ENCODE data around the gene SRSF10. TPM values are rescaled to one million over a fixed set of nuclear protein-coding genes. Genes with fewer than 3 reads are reported as not detected.

Gene SRSF10
- polyA plus RNA-seq, 1 donor (not counting 4 experiments of a cell fraction or from before 2014, with no cell fraction given): 116 TPM

DNA sequence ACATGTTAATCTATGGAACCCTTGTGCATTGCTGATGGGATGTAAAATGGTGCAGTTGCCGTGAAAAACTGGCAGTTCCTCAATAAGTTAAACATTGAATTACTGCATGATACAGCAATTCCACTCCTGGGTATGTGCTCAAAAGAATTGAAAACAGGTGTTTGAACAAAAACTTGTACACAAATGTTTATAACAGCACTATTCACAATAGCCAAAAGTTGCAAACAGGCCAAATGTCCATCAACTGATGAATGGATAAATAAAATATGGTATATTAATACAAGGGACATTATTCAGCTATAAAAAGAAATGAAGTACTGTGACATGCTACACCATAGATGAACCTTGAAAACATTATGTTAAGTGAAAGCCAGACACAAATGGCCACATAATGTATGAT lies 17.7 kb upstream of the SRSF10 start:
- no peaks in the 10 kb centered on the region for H3K79me2 ChIP-seq (ENCODE audit: control insufficient read depth, insufficient read depth, low read length)
- H3K27me3 ChIP-seq (ENCODE audit: control insufficient read depth, extremely low read depth, insufficient read depth, low read length): no peaks in the 10 kb centered on the region

DNA sequence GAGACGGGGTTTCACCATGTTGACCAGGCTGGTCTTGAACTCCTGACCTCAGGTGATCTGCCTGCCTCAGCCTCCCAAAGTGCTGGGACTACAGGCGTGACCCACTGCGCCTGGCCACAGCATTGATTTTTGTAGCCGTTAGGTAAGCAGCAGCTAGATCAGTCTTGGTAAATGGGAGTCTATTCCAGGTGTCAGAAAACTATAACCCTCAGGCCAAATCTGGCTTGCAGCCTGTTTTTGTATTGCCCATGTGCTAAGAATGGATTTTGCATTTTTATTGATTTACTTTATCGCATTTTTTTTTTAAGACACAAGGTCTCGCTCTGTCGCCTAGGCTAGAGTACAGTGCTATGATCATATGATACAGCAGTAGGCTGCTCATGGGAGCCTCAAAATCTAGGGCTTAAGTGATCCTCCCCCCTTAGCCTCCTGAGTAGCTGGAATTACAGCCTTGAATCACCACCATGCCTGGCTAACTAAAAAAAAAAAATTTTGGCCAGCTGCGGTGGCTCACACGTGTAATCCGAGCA lies 16.6 kb upstream of the SRSF10 start:
- Histone ChIP-seq H3K79me2 (ENCODE audit: control insufficient read depth, insufficient read depth, low read length) (no peaks in the 10 kb centered on the region), H3K9me1 (ENCODE audit: control insufficient read depth, extremely low read depth, insufficient read depth, low read length) (no peaks in the 10 kb centered on the region), H3K27ac (ENCODE audit: control insufficient read depth, insufficient read depth, low read length) (no peak overlapping the region), H2AFZ (ENCODE audit: control insufficient read depth, low read length) (no peak overlapping the region), H3K4me2 (ENCODE audit: control insufficient read depth, extremely low read depth, insufficient read depth, low read depth, low read length) (no peak overlapping the region), H3K27me3 (ENCODE audit: control insufficient read depth, extremely low read depth, insufficient read depth, low read length) (no peaks in the 10 kb centered on the region), H3K4me1 (ENCODE audit: control insufficient read depth, extremely low read depth, insufficient read depth, low read length) (no peaks in the 10 kb centered on the region), H3K36me3 (ENCODE audit: control insufficient read depth in 2 of 2, extremely low read depth in 1 of 2, insufficient read depth in 2 of 2, low read length in 2 of 2) (no peaks in the 10 kb centered on the region), H3K4me3 (ENCODE audit: control insufficient read depth in 2 of 3, extremely low read depth in 1 of 3, insufficient read depth in 2 of 3, low read depth in 1 of 3, low read length in 3 of 3) (no peak overlapping the region), H4K20me1 (ENCODE audit: control insufficient read depth, extremely low read depth, insufficient read depth, low read length) (no peaks in the 10 kb centered on the region), H3K9me3 (ENCODE audit: control insufficient read depth, low read depth, low read length) (no peaks in the 10 kb centered on the region), H3K9ac (ENCODE audit: control insufficient read depth, extremely low read depth, insufficient read depth, low read length) (no peak overlapping the region)
- FAIRE-seq (no peak), DNase-seq (ENCODE audit: low read depth, low spot score) (no peak)
- TF ChIP-seq, protein P1, sequence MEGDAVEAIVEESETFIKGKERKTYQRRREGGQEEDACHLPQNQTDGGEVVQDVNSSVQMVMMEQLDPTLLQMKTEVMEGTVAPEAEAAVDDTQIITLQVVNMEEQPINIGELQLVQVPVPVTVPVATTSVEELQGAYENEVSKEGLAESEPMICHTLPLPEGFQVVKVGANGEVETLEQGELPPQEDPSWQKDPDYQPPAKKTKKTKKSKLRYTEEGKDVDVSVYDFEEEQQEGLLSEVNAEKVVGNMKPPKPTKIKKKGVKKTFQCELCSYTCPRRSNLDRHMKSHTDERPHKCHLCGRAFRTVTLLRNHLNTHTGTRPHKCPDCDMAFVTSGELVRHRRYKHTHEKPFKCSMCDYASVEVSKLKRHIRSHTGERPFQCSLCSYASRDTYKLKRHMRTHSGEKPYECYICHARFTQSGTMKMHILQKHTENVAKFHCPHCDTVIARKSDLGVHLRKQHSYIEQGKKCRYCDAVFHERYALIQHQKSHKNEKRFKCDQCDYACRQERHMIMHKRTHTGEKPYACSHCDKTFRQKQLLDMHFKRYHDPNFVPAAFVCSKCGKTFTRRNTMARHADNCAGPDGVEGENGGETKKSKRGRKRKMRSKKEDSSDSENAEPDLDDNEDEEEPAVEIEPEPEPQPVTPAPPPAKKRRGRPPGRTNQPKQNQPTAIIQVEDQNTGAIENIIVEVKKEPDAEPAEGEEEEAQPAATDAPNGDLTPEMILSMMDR (optimal IDR thresholded peaks at IDR 0.05 in 1 of 3, IDR thresholded peaks at IDR 0.05 in 1 of 3, conservative IDR thresholded peaks at IDR 0.05 in 1 of 3; ENCODE audit: extremely low read depth in 1 of 3, insufficient read depth in 2 of 3, low read length in 3 of 3): no peak
- TF ChIP-seq EZH2 (IDR thresholded peaks at IDR 0.05; ENCODE audit: low read length): no peak
- dilution Hi-C loops (cut with MboI; ENCODE audit: extremely low pct_ligation_motif_present, low sequenced_read_pairs): no loop called here

More for the DNA sequence above, 17.7 kb upstream of the SRSF10 start:
- Histone ChIP-seq H3K36me3 (ENCODE audit: control insufficient read depth in 2 of 2, extremely low read depth in 1 of 2, insufficient read depth in 2 of 2, low read length in 2 of 2) (no peaks in the 10 kb centered on the region), H3K4me1 (ENCODE audit: control insufficient read depth, extremely low read depth, insufficient read depth, low read length) (no peaks in the 10 kb centered on the region), H3K9me1 (ENCODE audit: control insufficient read depth, extremely low read depth, insufficient read depth, low read length) (no peaks in the 10 kb centered on the region), H3K9ac (ENCODE audit: control insufficient read depth, extremely low read depth, insufficient read depth, low read length) (no peak overlapping the region), H2AFZ (ENCODE audit: control insufficient read depth, low read length) (no peak overlapping the region), H3K27ac (ENCODE audit: control insufficient read depth, insufficient read depth, low read length) (no peak overlapping the region), H3K4me3 (ENCODE audit: control insufficient read depth in 2 of 3, extremely low read depth in 1 of 3, insufficient read depth in 2 of 3, low read depth in 1 of 3, low read length in 3 of 3) (no peak overlapping the region), H3K4me2 (ENCODE audit: control insufficient read depth, extremely low read depth, insufficient read depth, low read depth, low read length) (no peak overlapping the region), H4K20me1 (ENCODE audit: control insufficient read depth, extremely low read depth, insufficient read depth, low read length) (no peaks in the 10 kb centered on the region), H3K9me3 (ENCODE audit: control insufficient read depth, low read depth, low read length) (no peaks in the 10 kb centered on the region)
- dilution Hi-C loops (cut with MboI; ENCODE audit: extremely low pct_ligation_motif_present, low sequenced_read_pairs): no loop called here
- DNase-seq (ENCODE audit: low read depth, low spot score): no peak
- no peak for FAIRE-seq
- no peak for TF ChIP-seq EZH2 (IDR thresholded peaks at IDR 0.05; ENCODE audit: low read length)
- TF ChIP-seq, protein P1 (optimal IDR thresholded peaks at IDR 0.05 in 1 of 3, IDR thresholded peaks at IDR 0.05 in 1 of 3, conservative IDR thresholded peaks at IDR 0.05 in 1 of 3; ENCODE audit: extremely low read depth in 1 of 3, insufficient read depth in 2 of 3, low read length in 3 of 3): no peak

All from keratinocyte (primary cell).